Stimulated activated CD4-positive, alpha-beta T cell treated with anti-CD3 and anti-CD28 coated beads, Interleukin-4, amount 100 ng/mL, for 24 hours (primary cell): ENCODE data around the gene ADAMTS6.

Source experiments
- DNase-seq: peaks from one replicate; pipeline ENCODE4 v3.0.0-alpha.2; 2020

Gene ADAMTS6

DNA sequence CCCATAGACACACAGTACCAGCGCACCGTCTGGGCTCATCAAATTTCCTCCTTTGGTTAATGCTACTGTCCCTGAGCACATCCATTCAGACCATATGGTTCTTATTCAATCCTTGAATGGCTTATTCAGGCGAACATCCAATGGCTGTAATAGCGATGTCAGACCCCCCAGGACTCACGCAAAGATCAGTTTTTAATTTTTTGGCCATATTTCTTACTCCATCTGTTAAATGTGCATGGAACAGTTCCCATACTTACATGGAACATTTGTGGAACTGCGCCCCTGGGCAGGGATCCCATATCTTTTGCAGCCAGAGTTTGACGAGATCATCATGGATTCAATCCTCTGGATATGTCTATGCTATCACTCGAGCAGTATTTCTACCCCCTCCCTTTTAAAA lies 213.2 kb downstream of the ADAMTS6 start:
- no peak for DNase-seq

DNA sequence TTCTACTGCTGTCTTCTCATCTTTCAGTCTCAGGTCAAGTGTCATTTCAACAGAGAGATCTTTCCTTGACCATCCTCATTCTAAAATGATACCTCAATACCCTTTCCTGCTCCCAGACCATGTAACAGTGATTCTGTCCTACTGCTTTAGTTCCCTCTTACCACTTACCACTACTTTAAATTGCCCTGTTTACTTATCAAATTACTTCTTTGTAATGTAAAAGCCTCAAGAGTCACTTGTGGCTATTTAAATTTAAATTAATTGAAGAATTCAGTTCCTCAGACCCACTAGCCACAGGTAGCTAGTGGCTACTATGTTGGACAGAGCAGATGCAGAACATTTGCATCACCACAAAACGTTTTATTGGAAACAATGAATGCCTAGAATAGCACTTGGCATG lies 217.3 kb downstream of the ADAMTS6 start:
- no peak for DNase-seq

DNA sequence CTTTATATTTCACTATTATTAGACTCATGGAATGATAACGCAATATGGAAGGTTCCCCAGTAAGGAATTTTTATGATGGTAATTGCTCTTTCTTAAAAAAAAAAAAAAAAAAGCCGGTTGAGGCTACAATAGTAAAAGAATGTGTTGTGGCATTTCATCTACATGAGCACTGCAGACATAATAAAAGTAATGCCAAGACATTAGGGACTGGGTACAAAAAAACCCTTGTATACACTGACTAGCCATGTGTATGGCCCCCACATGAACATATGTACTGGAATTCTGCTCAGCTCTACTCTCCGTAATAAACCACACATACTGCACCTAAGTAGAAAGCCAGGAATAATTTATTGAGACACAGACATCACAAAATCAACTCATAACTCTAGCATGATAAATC lies 218.4 kb downstream of the ADAMTS6 start:
- no peak for DNase-seq

DNA sequence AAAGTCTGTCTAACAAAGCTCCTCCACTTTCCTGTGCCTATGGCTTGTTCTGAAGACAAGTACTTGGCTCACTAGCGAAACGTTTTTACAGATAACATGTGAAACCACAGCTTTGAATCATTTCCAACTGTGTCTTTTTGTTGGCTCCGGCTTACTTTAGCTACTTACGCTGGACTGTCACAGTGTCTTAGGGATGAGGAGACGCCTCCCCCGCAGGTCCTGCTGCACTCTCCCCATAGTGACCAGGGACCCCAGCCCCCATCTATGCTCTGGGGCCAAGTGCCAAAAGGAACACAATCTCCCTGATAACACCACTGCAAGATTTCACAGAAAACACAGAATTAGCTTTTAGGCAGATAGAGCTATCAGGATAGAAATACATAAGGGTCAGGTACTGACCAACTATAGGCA lies 219.1 kb downstream of the ADAMTS6 start:
- no peak for DNase-seq

DNA sequence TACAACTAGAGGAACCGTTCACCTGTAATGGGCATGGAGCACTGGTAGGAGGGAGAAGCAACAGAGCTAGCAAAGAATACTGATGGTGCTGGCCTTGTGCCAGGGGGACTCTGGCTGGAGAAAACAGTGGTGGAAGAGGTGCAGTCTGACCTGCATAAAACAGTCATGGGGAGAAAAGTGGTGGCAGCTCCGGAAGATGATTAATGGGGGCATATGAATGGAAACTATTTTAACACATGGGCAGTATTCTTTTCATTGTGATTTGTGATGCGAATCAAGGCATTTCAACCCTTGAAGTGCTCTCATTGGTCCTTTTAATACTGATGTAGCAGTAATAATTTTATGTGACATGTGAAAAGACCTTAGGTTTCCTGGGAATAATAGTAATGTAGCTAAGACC lies 219.6 kb downstream of the ADAMTS6 start:
- no peak for DNase-seq

DNA sequence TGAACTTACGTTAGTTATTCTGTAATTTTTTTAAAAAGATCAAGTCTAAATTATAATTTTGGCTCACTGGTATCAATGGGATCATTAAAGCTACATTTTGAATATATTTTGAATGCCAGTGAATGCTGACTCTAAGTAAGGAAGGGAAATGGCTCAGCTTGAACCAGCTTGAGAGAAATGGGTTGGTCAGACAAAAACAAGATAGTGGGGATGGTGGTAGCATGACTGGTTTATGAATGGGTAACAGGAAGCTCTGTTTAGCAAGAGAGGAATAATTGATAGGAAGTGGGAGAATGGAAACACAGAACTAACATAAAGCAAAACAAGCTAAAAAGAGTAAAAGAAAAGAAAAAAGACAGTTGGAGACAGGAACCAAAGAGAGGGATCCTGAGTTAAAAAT lies 220.2 kb downstream of the ADAMTS6 start:
- DNase-seq: no peak

DNA sequence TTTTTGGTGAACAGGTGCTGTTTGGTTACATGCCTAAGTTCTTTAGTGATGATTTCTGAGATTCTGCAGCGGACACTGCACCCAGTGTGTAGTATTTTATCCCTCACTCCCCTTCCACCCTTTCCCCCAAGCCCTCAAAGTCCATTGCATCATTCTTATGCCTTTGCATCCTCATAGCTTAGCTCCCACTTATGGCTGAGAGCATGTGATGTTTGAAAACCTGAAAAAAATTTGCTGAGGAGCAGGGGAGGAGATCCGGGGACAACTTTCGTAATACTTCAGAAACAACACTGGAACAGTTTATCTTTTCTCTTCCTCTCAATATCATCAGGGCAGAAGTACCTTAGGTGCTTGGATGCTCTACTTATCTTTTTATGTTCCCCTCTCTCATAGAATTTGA lies 226.4 kb downstream of the ADAMTS6 start:
- DNase-seq: no peak

DNA sequence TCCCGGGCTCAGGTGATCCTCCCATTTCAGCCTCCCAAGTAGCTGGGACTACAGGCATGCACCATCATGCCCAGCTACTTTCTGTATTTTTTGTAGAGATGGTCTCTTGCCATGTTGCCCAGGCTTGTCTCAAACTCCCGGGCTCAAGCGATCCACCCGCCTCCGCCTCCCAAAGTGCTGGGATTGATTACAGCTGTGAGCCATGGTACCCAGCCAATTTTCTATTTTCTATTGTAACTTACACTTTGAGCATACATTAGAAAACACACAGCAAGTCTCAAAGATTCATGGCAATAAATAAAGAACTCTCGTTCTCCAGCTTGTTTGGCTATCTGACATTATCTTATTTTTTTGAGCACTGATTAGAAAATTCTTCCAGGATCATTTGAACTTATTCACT lies 228.7 kb downstream of the ADAMTS6 start:
- DNase-seq: no peak

DNA sequence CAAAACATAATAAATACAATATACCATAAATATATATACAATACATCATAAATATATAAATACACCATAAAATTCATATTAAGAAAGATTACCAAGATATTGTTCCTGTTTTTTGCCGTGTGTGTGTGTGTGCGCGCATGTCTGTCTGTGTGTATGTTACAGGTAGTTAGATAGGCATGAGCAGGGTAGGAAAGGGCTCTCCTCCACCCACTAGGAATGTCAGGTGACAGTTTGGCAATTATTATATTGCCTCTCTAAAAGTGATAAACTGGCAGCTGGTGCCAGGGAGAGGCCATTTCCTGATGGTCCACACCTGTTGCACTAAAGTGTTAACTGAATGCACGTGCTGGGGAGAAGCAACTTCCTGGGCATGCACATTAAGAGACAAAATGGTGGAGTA lies 232.8 kb downstream of the ADAMTS6 start:
- DNase-seq: no peak

DNA sequence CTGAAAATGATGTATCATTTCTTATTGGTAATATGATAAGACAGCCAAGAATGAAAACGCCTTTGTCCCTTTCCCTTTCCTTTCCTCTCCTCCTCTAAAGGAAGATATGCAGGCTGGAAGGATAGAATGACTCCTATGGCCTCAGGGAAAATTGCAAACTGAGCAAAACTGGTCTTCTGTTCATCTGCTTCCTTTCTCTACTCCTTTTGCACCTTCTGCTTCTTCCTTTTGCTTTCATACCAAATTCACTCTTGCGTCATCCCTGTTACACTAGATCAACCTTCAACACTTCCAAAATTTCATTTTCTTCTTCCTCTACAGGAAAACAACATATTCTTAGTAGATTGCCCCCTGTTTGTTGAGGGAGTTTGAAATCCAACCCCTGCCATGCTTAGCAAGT lies 234.1 kb downstream of the ADAMTS6 start:
- no peak for DNase-seq

DNA sequence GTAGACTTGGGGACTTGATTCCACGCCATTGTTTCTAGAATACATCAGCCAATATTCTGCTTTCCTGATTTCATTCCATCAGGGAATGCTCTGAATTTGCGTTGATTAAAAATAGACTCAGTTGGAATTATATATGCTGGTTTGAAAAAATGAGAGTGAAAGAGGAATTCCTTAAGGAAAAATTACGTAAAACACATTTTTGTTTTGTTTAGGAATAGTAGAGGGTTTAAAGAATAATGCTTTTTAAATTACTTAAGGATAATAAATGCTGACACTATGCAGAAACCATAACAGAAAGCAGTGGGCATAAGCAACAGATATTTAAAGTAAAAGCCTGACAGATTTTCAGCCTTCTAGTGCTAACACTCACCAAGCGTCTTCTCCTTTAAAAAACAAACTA lies 235.0 kb downstream of the ADAMTS6 start:
- no peak for DNase-seq

DNA sequence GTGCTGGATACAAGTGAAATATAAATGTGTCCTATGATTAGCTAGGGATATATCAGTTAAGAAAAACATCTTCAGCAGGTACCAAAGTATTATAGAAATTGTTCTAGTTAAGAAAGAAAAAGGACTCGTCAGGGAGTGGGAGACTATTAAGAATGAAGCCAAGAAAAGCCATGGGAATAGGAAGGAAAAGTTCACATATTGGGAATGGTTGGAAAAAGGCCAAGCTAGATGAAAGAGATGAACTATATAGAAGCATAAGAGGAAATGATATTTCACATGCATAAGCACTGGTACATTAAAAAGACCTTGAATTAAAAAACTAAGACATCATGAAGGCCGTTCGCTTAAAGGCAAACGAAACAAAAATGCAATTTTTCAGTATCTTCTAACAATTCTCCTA lies 237.7 kb downstream of the ADAMTS6 start:
- no peak for DNase-seq

DNA sequence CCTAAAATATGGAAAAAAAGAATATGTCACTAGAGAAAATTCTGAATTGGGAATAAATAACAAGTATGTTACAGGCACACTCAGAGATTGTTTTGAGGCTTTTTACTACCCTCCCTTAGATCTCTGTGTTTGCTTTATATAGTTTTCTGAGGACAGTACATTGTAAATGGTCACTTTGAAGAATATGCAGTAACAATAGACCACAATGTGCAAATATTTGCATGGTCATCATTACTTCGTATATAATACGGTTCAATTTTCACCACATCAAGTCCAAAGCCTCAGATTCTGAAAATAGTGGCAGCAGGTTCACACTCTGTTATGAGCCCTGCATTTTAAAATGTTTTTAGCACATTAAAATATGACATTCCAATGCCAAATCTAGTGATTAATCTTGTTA lies 238.6 kb downstream of the ADAMTS6 start:
- DNase-seq: no peak

DNA sequence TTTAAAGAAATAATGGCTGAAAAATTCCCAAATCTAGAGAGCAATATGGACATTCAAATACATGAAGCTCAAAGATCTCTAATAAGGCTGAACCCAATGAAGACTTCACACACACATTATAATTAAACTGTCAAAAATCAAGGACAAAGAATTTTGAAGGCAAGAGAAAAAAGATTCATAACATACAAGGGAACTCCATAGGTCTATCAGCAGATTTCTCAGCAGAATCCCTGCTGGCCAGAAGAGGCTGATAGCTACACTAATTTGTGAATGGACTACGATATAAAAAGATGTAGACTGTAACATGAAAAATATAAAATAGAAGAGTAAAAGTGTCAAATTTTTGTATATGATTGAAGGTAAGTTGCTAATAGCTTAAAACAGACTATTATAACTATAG lies 251.9 kb downstream of the ADAMTS6 start:
- no peak for DNase-seq

DNA sequence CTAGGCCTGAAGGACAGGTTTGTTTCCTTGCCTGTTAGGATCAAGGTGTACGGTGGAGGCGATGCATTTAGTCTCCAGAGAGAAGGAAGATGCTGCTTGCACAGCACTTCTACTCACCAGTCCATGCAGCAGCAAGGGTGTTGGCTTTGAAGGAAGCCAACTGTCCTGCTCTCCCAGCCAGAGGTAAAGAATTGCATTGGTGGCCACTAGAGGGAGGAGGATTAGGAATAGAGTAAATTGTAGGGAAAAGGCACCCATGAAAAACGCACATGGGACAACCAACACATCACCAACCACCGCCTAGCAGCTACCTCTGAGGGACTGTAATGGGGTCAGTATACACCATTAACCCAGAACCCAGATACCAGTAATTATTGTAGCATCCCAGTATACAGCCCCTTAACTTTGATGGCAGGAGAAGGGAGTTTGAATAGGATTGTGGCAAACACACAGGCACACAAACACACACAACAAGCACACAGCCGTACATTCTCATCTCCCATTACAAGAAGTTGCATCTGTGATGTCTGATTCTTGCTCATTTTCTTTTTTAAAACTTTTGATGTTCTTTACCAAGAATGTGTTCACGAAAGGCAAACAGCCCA lies 267.7 kb downstream of the ADAMTS6 start:
- no peak for DNase-seq

DNA sequence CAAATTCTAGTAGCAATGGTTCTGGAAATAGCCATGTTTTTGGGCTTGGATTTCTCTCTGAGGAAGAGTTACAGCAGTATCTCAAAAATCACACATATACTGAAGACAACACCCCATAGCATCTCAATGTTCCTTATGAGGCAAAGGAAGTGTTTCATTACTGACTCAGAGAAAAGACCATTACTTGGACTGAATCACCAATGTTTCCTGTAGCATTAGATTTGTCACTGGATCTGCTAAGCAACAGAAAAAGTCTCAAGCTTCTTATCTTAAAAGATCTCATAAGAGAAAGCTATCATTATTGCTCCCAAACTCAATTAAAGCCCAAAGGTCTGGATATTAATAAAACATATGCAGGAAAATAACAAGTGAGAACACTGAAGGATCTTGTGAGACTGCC lies 272.4 kb downstream of the ADAMTS6 start:
- no peak for DNase-seq

DNA sequence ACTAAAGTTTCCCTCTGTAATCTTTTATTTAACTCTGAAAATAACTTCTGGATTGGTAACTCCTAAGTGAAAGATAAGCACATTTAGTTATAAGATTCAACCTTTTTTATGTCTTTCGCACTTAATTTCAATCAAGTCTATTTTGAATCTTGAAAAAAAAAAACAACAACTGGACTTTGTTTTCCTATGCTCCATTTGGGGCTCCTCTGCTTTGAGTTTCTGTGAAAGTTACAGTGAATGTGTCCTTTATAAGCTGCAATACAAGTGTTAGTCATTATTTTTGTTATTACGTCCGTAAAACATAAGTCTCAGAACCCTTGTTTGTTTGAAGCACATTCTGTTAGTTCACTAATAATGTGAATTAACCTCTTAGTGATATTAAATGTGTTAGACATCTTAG lies 276.8 kb downstream of the ADAMTS6 start:
- no peak for DNase-seq

DNA sequence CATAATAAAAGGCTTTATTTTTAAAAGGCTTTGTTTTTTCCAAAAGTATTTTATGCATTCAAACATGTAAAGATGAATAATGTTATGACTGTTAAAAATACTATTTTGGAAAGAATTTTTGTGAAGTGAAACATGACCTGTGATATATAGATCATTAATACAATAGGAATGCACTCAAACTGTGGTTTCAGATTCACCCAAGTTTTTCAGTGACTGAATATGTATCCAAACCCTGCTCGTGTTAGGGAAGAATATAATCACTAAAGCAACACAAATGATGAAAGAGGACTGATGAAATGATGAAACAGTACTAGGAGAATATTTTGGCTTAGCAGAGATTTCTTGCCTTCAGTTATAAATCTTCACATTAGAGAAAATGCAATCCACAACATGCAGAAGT lies 278.0 kb downstream of the ADAMTS6 start:
- no peak for DNase-seq

DNA sequence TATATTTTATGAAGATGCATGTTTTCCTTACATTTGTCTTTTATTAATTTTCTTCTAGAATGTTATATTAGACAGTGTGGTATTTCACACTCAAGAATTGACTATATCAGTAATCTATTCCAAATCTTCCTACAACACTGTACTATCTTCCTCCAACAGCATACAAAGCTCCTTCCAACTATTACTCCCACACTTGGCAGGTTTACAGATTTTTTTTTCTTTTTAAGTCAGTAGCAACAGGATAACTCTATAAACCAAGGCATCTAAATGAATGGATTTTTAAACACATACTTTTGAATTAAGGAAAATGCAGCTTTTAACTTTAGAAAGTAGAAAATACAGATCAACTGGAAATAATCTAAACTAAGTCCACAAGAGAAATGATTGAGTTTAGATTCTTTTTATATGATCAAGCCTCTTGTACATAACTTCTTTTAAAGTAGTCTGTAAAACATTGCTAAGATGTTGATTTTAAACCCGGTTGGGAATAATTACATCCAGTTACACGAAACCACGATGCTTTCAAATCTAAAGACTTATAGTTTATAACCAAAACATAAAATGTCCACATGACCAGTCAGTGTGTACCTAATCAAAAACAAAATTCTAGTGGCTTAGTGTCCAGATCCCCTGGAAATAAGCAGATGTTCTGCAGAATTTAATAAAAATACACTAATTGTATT lies 281.6 kb downstream of the ADAMTS6 start:
- no peak for DNase-seq

DNA sequence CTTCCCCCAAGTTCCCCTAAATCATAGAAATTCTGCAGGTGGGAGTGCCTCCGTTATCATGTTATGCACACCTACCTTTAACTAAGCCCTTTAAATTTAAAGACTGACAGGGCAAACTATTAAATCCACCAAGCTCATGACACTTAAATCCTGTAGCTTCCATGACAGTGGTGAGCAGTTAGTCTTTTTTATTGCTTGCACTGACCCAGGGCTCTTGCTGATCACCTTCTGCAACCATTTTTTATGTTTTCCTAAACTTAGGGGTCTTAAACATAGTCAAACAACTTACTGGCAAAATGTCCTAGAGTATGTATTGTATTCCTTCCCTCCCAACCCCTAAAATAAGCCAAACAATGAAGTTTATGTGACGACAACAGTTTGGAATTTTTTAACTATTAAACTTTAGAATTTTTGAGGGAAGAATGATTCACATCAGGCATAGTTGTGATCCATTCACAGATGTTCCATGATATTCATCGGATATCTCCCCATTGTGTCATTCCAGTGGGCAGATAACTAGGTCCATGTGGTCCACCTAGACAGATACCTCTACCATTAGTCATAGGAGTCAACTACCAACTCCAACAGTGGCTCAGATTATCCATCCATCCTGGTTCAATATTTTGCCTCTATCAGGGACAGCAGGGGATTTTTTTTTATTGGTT lies 283.1 kb downstream of the ADAMTS6 start:
- no peak for DNase-seq

DNA sequence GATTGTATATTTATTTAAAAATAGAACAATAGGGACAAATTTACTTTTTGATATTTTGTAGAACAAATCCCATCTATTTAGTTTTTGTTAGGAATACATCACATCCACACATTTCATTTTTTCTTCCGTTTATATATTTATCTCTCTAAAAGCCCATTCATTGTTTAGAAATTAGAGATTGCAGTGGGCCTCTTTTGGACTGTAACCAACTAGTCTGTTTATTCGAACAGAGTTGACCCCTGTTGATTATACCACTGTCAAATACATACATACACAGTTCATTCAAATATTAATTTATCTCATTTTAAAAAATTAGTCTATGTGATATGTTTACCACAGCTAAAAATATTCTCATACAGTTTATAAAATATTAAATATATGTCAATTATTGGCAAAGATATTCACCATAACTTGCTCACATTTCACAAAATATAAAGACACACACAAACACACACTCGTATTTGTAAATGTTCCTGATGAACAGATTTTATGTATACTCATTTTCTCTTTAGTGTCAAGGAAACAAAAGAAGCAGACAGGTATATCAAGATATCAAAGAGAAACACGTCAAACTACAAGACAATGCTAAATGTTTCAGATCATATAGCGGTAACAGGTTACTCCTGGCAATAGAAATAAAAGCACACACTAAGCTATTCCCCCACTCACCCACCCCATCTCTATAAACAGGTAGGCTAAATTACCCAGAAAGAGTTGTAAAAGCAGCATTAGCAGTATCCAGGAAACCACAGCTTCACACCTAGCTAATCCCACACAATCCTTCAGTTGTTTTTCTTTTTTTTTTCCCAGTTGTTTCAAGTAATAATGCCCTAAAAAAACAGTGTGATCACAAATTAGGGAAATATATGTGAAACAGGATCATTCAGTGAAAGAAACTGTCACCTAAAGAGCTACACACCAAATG lies 283.9 kb downstream of the ADAMTS6 start:
- no peak for DNase-seq

DNA sequence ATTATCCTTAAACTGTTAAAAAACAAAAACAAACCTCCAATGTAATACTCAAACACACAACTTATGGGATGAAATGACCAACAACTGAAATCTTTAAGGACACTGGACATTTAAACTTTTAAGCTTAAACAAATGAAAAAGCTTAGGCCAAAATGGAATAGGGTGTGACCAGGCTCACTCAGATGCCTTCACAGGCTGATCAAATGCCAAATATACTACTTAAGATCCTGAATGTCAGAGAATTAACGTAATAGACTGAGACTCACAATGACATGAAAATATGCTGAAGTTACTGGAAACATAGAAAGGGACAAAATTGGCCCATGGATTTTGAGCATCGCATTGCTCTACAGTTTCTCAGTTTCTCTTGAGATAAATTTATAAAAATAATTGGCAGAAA lies 286.8 kb downstream of the ADAMTS6 start:
- no peak for DNase-seq

DNA sequence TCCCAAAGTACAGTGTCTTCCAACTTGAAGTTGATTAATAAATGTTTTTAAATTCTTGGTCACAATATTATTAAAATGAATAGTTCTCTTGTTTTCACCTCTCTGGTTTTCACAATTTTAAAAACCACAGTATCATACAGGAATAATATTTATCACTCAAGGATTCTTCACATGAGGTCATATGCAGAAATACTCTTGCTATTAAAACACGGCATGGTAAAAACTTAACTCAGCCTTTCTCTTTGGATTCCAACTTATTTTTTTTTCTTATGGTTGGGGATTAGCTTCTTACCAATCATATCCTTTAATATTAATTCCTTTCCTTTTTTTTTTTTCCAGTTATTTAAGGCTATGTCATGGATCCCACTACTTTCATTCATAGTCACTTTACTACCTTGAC lies 289.4 kb downstream of the ADAMTS6 start:
- DNase-seq: no peak
